DMS79 (cell line): ENCODE results near the gene SMPD1.

Experiments
- DNase-seq: peaks from one replicate; lab custom pipeline; 2025; lab: John Stamatoyannopoulos, UW

SMPD1 gene

GRCh38 chr11:6389905-6390717, at the start of gene SMPD1:
Gene SMPD1 (plus strand): TSS chr11:6390474. CDS start chr11:6390599, 125 bp downstream.
- peak; percentile 84 for DNase-seq

- no peak for DNase-seq
Measured at GRCh38 chr11:6345366-6345765, 44.9 kb upstream of the SMPD1 start.

GRCh38 chr11:6350043-6350442, 40.2 kb upstream of the SMPD1 start:
- DNase-seq, result no peak

- DNase-seq, result no peak
Measured at GRCh38 chr11:6350486-6350885, 39.8 kb upstream of the SMPD1 start.

- DNase-seq, result no peak
Measured at GRCh38 chr11:6351782-6352382, 38.4 kb upstream of the SMPD1 start.

GRCh38 chr11:6353367-6353987, 36.8 kb upstream of the SMPD1 start:
- peak; percentile 62 for DNase-seq

GRCh38 chr11:6354651-6355485, 35.4 kb upstream of the SMPD1 start:
- no peak for DNase-seq

- no peak for DNase-seq
Measured at GRCh38 chr11:6356503-6357055, 33.7 kb upstream of the SMPD1 start.

GRCh38 chr11:6357222-6357621, 33.1 kb upstream of the SMPD1 start:
- DNase-seq, result no peak

- no peak for DNase-seq
Measured at GRCh38 chr11:6360183-6360582, 30.1 kb upstream of the SMPD1 start.

GRCh38 chr11:6362185-6362872, 27.9 kb upstream of the SMPD1 start:
- DNase-seq, result no peak

GRCh38 chr11:6362873-6363678, 27.2 kb upstream of the SMPD1 start:
- peak; percentile 46 for DNase-seq

GRCh38 chr11:6365659-6366058, 24.6 kb upstream of the SMPD1 start:
- DNase-seq, result no peak

- DNase-seq, result no peak
Measured at GRCh38 chr11:6371825-6372224, 18.4 kb upstream of the SMPD1 start.

GRCh38 chr11:6377902-6378639, 12.2 kb upstream of the SMPD1 start:
- DNase-seq, result no peak

GRCh38 chr11:6378640-6378989, 11.7 kb upstream of the SMPD1 start:
- DNase-seq, result no peak

- DNase-seq, result no peak
Measured at GRCh38 chr11:6385046-6385777, 5.1 kb upstream of the SMPD1 start.

- DNase-seq, result no peak
Measured at GRCh38 chr11:6387811-6388599, 2.3 kb upstream of the SMPD1 start.
